DOHH2 (cell line): ENCODE measurements around the gene MYOF.

ENCODE experiments used
- H3F3A ChIP-seq: fragments of 200-600 bp; sonication (generic), shearing (Covaris generic); 2 replicates; pipeline ENCODE4 v1.6.0; 2016; ENCODE audit warnings: antibody characterized with exemption, mild to moderate bottlenecking; ENCODE audit not compliant: control insufficient read depth, insufficient read depth
- H3K27ac ChIP-seq: fragments of 200-600 bp; sonication (generic); 2 replicates; pipeline ENCODE4 v1.5.1; 2014; ENCODE audit warnings: low read depth, mild to moderate bottlenecking, low read length, moderate library complexity
- H3K27me3 ChIP-seq: fragments of 200-600 bp; sonication (generic); 2 replicates; pipeline ENCODE4 v1.6.1; 2014; ENCODE audit warnings: mild to moderate bottlenecking, low read length, mixed read lengths; ENCODE audit not compliant: control insufficient read depth
- H3K36me3 ChIP-seq: fragments of 200-600 bp; sonication (generic); 2 replicates; pipeline ENCODE4 v1.6.1; 2014; ENCODE audit warnings: mild to moderate bottlenecking, low read length, moderate library complexity, mixed read lengths; ENCODE audit not compliant: control insufficient read depth
- H3K4me1 ChIP-seq: fragments of 200-600 bp; sonication (generic); 2 replicates; pipeline ENCODE4 v1.6.1; 2014; ENCODE audit warnings: mild to moderate bottlenecking, low read length, mixed read lengths; ENCODE audit not compliant: control insufficient read depth
- H3K4me2 ChIP-seq: fragments of 200-600 bp; sonication (generic); 2 replicates; pipeline ENCODE4 v1.6.0; 2014; ENCODE audit warnings: mild to moderate bottlenecking, low read length, moderate library complexity
- H3K4me3 ChIP-seq: fragments of 200-600 bp; sonication (generic); 2 replicates; pipeline ENCODE4 v1.5.1; 2014; ENCODE audit warnings: mild to moderate bottlenecking, low read length, mixed read lengths
- H3K79me2 ChIP-seq: fragments of 200-600 bp; sonication (generic); 2 replicates; pipeline ENCODE4 v1.6.1; 2014; ENCODE audit warnings: mild to moderate bottlenecking, low read length, mixed read lengths; ENCODE audit not compliant: control insufficient read depth
- H3K9me2 ChIP-seq: fragments of 200-600 bp; sonication (generic); replicated peaks from 2 replicates; pipeline ENCODE4 v1.6.1; 2014; ENCODE audit warnings: mild to moderate bottlenecking, low read length, mixed read lengths; ENCODE audit not compliant: control insufficient read depth
- H3K9me3 ChIP-seq: fragments of 200-600 bp; sonication (generic); 2 replicates; pipeline ENCODE4 v1.6.1; 2014; ENCODE audit warnings: antibody characterized with exemption, low read length, mixed read lengths; ENCODE audit not compliant: control insufficient read depth, insufficient read depth
- H4K20me1 ChIP-seq: fragments of 200-600 bp; sonication (generic); 2 replicates; pipeline ENCODE4 v1.6.0; 2014; ENCODE audit warnings: low read depth, mild to moderate bottlenecking, antibody characterized with exemption, low read length, moderate library complexity; ENCODE audit not compliant: control insufficient read depth, insufficient read depth
- EZH2phosphoT487 ChIP-seq: fragments of 200-600 bp; sonication (generic); IDR thresholded peaks from 2 replicates; pipeline ENCODE4 v1.6.1; 2017; ENCODE audit warnings: borderline replicate concordance, mild to moderate bottlenecking, antibody characterized with exemption, low read length, moderate library complexity, mixed read lengths
- TF ChIP-seq, protein P1 (sequence below): fragments of 200-600 bp; sonication (generic); IDR thresholded peaks from one replicate; pipeline ENCODE4 v1.5.1; 2014; ENCODE audit warnings: antibody characterized with exemption, mild to moderate bottlenecking, low read depth, low read length; ENCODE audit not compliant: poor library complexity, severe bottlenecking

The MYOF gene

DNA sequence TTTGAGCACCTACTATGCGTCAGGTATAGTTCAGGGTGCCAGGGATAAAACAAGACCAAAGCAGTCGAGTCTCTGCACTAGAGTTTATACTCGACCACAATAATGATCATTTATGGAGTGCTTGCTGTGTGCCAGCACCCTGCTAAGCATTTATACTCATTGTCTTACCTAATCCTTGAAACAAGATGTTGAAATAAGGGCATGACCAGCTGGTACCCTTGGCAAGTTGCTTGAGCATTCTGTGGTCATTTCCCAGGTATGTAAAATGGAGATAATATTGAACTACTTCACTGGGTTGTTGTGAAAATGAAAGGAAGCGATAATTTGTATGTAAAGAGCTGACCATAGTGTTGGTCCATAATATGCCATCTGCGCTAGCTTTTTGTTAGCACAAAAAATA is 223.0 kb downstream of the MYOF start:
- Histone ChIP-seq H4K20me1 (no peaks in the 10 kb centered on the region), H3F3A (no peaks in the 10 kb centered on the region), H3K27me3 (no peaks in the 10 kb centered on the region), H3K4me2 (no peak overlapping the region), H3K9me2 (no peaks in the 10 kb centered on the region), H3K4me1 (no peaks in the 10 kb centered on the region), H3K27ac (no peak overlapping the region), H3K36me3 (no peaks in the 10 kb centered on the region), H3K4me3 (no peak overlapping the region), H3K79me2 (no peaks in the 10 kb centered on the region), H3K9me3 (no peaks in the 10 kb centered on the region)
- TF ChIP-seq, protein P1, sequence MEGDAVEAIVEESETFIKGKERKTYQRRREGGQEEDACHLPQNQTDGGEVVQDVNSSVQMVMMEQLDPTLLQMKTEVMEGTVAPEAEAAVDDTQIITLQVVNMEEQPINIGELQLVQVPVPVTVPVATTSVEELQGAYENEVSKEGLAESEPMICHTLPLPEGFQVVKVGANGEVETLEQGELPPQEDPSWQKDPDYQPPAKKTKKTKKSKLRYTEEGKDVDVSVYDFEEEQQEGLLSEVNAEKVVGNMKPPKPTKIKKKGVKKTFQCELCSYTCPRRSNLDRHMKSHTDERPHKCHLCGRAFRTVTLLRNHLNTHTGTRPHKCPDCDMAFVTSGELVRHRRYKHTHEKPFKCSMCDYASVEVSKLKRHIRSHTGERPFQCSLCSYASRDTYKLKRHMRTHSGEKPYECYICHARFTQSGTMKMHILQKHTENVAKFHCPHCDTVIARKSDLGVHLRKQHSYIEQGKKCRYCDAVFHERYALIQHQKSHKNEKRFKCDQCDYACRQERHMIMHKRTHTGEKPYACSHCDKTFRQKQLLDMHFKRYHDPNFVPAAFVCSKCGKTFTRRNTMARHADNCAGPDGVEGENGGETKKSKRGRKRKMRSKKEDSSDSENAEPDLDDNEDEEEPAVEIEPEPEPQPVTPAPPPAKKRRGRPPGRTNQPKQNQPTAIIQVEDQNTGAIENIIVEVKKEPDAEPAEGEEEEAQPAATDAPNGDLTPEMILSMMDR, result no peak
- no peak for TF ChIP-seq EZH2phosphoT487
